Gastroesophageal sphincter (tissue), 4 donors: ENCODE data around the gene TTC33. TPM values are rescaled to one million over a fixed set of nuclear protein-coding genes. Genes with fewer than 3 reads are reported as not detected.

Source experiments
- ATAC-seq: fragments of 150-250 bp; one replicate; pipeline ENCODE4 v1.9.1; 2016; ENCODE audit warnings: mild to moderate bottlenecking, moderate library complexity
- H3K27ac ChIP-seq, 4 donors: fragments of 200-600 bp; sonication (generic) in 3 of 4; 1 replicate in 3 of 4; 2 replicates in 1 of 4; pipeline ENCODE4 v1.5.1; 2016 to 2019
- H3K27me3 ChIP-seq: fragments of 200-600 bp; sonication (generic); one replicate; pipeline ENCODE4 v1.5.1; 2019
- H3K36me3 ChIP-seq, 2 donors: fragments of 200-600 bp; sonication (generic); one replicate each; pipeline ENCODE4 v1.5.1; 2019; ENCODE audit warnings: control low read depth in 1 of 2
- H3K4me1 ChIP-seq, 3 donors: fragments of 200-600 bp; sonication (generic); 1 replicate in 2 of 3; 2 replicates in 1 of 3; pipeline ENCODE4 v1.5.1; 2016 to 2019; ENCODE audit warnings: control low read depth in 2 of 3
- H3K4me3 ChIP-seq, 2 donors: fragments of 200-600 bp; sonication (generic); one replicate each; pipeline ENCODE4 v1.5.1; 2019; ENCODE audit warnings: mild to moderate bottlenecking in 1 of 2, moderate library complexity in 1 of 2
- H3K9me3 ChIP-seq, 3 donors: fragments of 200-600 bp; sonication (generic); one replicate each; pipeline ENCODE4 v1.5.1; 2017 to 2019; ENCODE audit warnings: control low read depth in 2 of 3
- CTCF ChIP-seq, 4 experiments: fragments of 200-600 bp in 2 of 4; fragments of 450-650 bp in 2 of 4; sonication (generic) in 1 of 4; IDR thresholded peaks; one replicate each; pipeline ENCODE4 v1.5.1; 2017 to 2019; ENCODE audit warnings: antibody characterized with exemption in 4 of 4, mild to moderate bottlenecking in 2 of 4, moderate library complexity in 2 of 4
- EP300 ChIP-seq: sonication (generic); formaldehyde crosslinking; IDR thresholded peaks from one replicate; pipeline ENCODE4 v1.6.1; 2017; ENCODE audit warnings: antibody characterized with exemption, mild to moderate bottlenecking
- POLR2A ChIP-seq, 2 donors: fragments of 450-650 bp; IDR thresholded peaks; one replicate each; pipeline ENCODE4 v1.6.1; 2017; ENCODE audit warnings: antibody characterized with exemption in 2 of 2, mild to moderate bottlenecking in 2 of 2, moderate library complexity in 1 of 2
- POLR2AphosphoS5 ChIP-seq: sonication (generic); formaldehyde crosslinking; IDR thresholded peaks from one replicate; pipeline ENCODE4 v1.6.1; 2017; ENCODE audit warnings: antibody characterized with exemption
- WGBS, 2 donors: methylation state at CpG; one replicate each; pipeline ENCODE4 v1.1.5; 2018; ENCODE audit warnings: low coverage in 1 of 2; 5-methylcytosine and 5-hydroxymethylcytosine counted together
- total RNA-seq, 4 donors: library from RNA; depleted of rRNA; stranded (reverse); fragments of >200 nt; gene quantifications; one replicate each; pipeline ENCODE4 v1.1.0, GENCODE V29; 2016

Gene TTC33
- total RNA-seq: 10 to 100 TPM; 23.2 to 27.7 (median 25.8) TPM

- no peaks in the 10 kb centered on the region for H3K27me3 ChIP-seq
- ATAC-seq: peak; percentile 97
- TF ChIP-seq POLR2AphosphoS5 (peak; percentile 73), CTCF (IDR thresholded peaks at IDR 0.05) (peak; percentile 16 to 93 (median 72)), POLR2A (IDR thresholded peaks at IDR 0.05) (peak in 1 of 2 donors; percentile 15), EP300 (no peak)
- no peaks in the 10 kb centered on the region for H3K9me3 ChIP-seq
- peaks cover 0 to 9% of the 10 kb centered on the region in 2 donors for H3K36me3 ChIP-seq
- 12 to 18% methylated on average over 16 to 17 of the region's 80 CpGs for WGBS, 2 donors
- H3K4me1 ChIP-seq: peaks cover 0 to 20% (median 8%) of the 10 kb centered on the region in 3 donors
- peak within 1 kb of the TSS; percentile 83 to 94 (median 93) for H3K27ac ChIP-seq
- peak within 1 kb of the TSS; percentile 50 to 81 for H3K4me3 ChIP-seq
These were observed at the start of gene TTC33 for GRCh38 chr5:40755407-40756365. Gene TTC33, minus strand, starts transcription at chr5:40755961. Its CDS starts 8,943 bp downstream, at chr5:40747018.

- ATAC-seq: no peak
- Histone ChIP-seq H3K9me3 (no peaks in the 10 kb centered on the region), H3K4me3 (no peak overlapping the region), H3K36me3 (no peaks in the 10 kb centered on the region), H3K27ac (no peak overlapping the region), H3K4me1 (peaks cover 0 to 19% (median 0%) of the 10 kb centered on the region in 3 donors), H3K27me3 (no peaks in the 10 kb centered on the region)
- WGBS, 2 donors: 77 to 85% methylated on average over 7 to 8 of the region's 8 CpGs
- no peak for TF ChIP-seq EP300
- TF ChIP-seq POLR2A (IDR thresholded peaks at IDR 0.05): no peak
- TF ChIP-seq POLR2AphosphoS5: no peak
- no peak for TF ChIP-seq CTCF (IDR thresholded peaks at IDR 0.05)
These were observed 46.2 kb upstream of the TTC33 start for GRCh38 chr5:40801771-40802562.

GRCh38 chr5:40799258-40799657, 43.5 kb upstream of the TTC33 start:
- no peak overlapping the region for H3K4me3 ChIP-seq
- ATAC-seq: no peak
- 0% methylated on average over 1 of the region's 1 CpG for WGBS, 2 donors

GRCh38 chr5:40798801-40799210, 43.0 kb upstream of the TTC33 start:
- Histone ChIP-seq H3K27ac (peak overlapping the region; percentile 86 to 99 (median 95)), H3K36me3 (no peaks in the 10 kb centered on the region), H3K9me3 (no peaks in the 10 kb centered on the region), H3K4me3 (peak overlapping the region; percentile 65 to 99), H3K27me3 (no peaks in the 10 kb centered on the region), H3K4me1 (peaks cover 0 to 47% (median 6%) of the 10 kb centered on the region in 3 donors)
- peak in 1 of 4 experiments; percentile 3 for TF ChIP-seq CTCF (IDR thresholded peaks at IDR 0.05)
- TF ChIP-seq EP300: no peak
- ATAC-seq: no peak
- 0 to 2% methylated on average over 2 to 7 of the region's 7 CpGs for WGBS, 2 donors

More at GRCh38 chr5:40799258-40799657, 43.5 kb upstream of the TTC33 start:
- TF ChIP-seq POLR2A (IDR thresholded peaks at IDR 0.05) (no peak), EP300 (no peak), POLR2AphosphoS5 (no peak), CTCF (IDR thresholded peaks at IDR 0.05) (no peak)
- Histone ChIP-seq H3K27ac (peak overlapping the region in 2 of 4 donors; percentile 94 to 99), H3K4me1 (peaks cover 0 to 43% (median 6%) of the 10 kb centered on the region in 3 donors), H3K9me3 (no peaks in the 10 kb centered on the region), H3K36me3 (no peaks in the 10 kb centered on the region), H3K27me3 (no peaks in the 10 kb centered on the region)
